Muscle of leg (tissue), 11 donors: ENCODE results near the gene ECD. TPM values are rescaled to one million over a fixed set of nuclear protein-coding genes. Genes with fewer than 3 reads are reported as not detected.
"Not testable (repeated sequence)": the region's sequence is repeated elsewhere in the genome, so short reads cannot be mapped to it uniquely, and the experiment has no call there.

Experiments
- DNase-seq: peaks from one replicate; pipeline ENCODE4 v3.0.0; 2013
- H3K27ac ChIP-seq: one replicate; pipeline ENCODE4 v1.5.1; 2013; ENCODE audit warnings: mild to moderate bottlenecking, low read length, control low read depth
- H3K27me3 ChIP-seq: one replicate; pipeline ENCODE4 v1.6.1; 2013; ENCODE audit warnings: low read length; ENCODE audit not compliant: control insufficient read depth, insufficient read depth
- H3K36me3 ChIP-seq: one replicate; pipeline ENCODE4 v1.6.1; 2013; ENCODE audit warnings: low read length; ENCODE audit not compliant: control insufficient read depth, insufficient read depth
- H3K4me1 ChIP-seq: one replicate; pipeline ENCODE4 v1.6.1; 2013; ENCODE audit warnings: low read length; ENCODE audit not compliant: control insufficient read depth, insufficient read depth
- H3K4me3 ChIP-seq: one replicate; pipeline ENCODE4 v1.5.1; 2013; ENCODE audit warnings: low read length, control low read depth
- H3K9me3 ChIP-seq: replicated peaks from 2 replicates; pipeline ENCODE4 v1.6.1; 2013; ENCODE audit warnings: low read depth, low read length; ENCODE audit not compliant: control insufficient read depth
- WGBS: methylation state at CpG from one replicate; pipeline ENCODE4 v1.1.5; 2013; ENCODE audit warnings: missing lambda C conversion rate; ENCODE audit not compliant: insufficient coverage; 5-methylcytosine and 5-hydroxymethylcytosine counted together
- polyA plus RNA-seq, 8 donors: library from polyadenylated mRNA; unstranded; fragments of 120-200 nt; gene quantifications; one replicate each; pipeline versions ENCODE4 v1.2.1 to v1.2.3, GENCODE V29; 2013; ENCODE audit warnings: inconsistent platforms in 1 of 8, low replicate concordance in 1 of 8; ENCODE audit not compliant: insufficient read length in 8 of 8, insufficient read depth in 1 of 8
- total RNA-seq: library from RNA; stranded (reverse); fragments of 120-200 nt; gene quantifications from one replicate; pipeline ENCODE4 v1.2.4, GENCODE V29; 2013

Gene ECD
- total and polyA plus RNA-seq, 9 donors, result 20.3 to 24.2 (median 21.4) TPM

GRCh38 chr10:73163096-73163495 is 4.7 kb downstream of the ECD start:
- Histone ChIP-seq H3K27ac (no peak overlapping the region), H3K36me3 (peaks cover 21% of the 10 kb centered on the region), H3K27me3 (no peaks in the 10 kb centered on the region), H3K4me1 (no peaks in the 10 kb centered on the region), H3K4me3 (no peak overlapping the region), H3K9me3 (no peaks in the 10 kb centered on the region)
- WGBS, result 93% methylated on average over 2 of the region's 2 CpGs
- DNase-seq, result no peak

DNA sequence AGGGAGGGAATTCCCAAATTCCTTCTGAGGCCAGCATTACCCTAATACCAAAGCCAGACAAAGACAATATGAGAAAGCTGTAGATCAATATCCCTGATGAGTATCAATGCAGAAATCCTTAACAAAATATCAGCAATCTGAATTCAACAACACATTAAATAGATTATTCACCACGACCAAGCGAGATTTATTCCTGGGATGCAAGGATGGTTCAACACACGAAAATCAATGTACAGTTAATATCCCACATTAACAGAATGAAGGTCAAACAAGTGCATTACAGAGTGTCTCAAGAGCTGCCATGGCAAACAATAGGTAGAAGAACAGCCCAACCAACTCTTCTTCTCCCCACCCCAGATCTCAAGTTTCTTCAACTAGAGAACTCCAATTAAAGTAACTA is 6.1 kb downstream of the ECD start:
- H3K4me3 ChIP-seq, result no peak overlapping the region
- DNase-seq, result no peak
- WGBS, result 90% methylated on average over 2 of the region's 3 CpGs
- H3K9me3 ChIP-seq, result no peaks in the 10 kb centered on the region
- H3K4me1 ChIP-seq, result no peaks in the 10 kb centered on the region
- no peak overlapping the region for H3K27ac ChIP-seq
- peaks cover 24% of the 10 kb centered on the region for H3K36me3 ChIP-seq
- no peaks in the 10 kb centered on the region for H3K27me3 ChIP-seq

- H3K4me1 ChIP-seq, result no peaks in the 10 kb centered on the region
- peaks cover 29% of the 10 kb centered on the region for H3K36me3 ChIP-seq
- H3K27ac ChIP-seq, result no peak overlapping the region
- no peak for DNase-seq
- H3K4me3 ChIP-seq, result no peak overlapping the region
- no peaks in the 10 kb centered on the region for H3K9me3 ChIP-seq
- H3K27me3 ChIP-seq, result no peaks in the 10 kb centered on the region
- no CpG with 5 or more reads among the region's 1 CpG for WGBS
Observed at GRCh38 chr10:73161079-73161478, 6.7 kb downstream of the ECD start.

GRCh38 chr10:73159038-73159648 is 8.7 kb downstream of the ECD start:
- Histone ChIP-seq H3K27ac (no peak overlapping the region), H3K4me3 (no peak overlapping the region), H3K9me3 (no peaks in the 10 kb centered on the region), H3K36me3 (peaks cover 35% of the 10 kb centered on the region), H3K4me1 (no peaks in the 10 kb centered on the region), H3K27me3 (no peaks in the 10 kb centered on the region)
- DNase-seq, result peak; percentile 67
- 0% methylated on average over 1 of the region's 5 CpGs for WGBS

DNA sequence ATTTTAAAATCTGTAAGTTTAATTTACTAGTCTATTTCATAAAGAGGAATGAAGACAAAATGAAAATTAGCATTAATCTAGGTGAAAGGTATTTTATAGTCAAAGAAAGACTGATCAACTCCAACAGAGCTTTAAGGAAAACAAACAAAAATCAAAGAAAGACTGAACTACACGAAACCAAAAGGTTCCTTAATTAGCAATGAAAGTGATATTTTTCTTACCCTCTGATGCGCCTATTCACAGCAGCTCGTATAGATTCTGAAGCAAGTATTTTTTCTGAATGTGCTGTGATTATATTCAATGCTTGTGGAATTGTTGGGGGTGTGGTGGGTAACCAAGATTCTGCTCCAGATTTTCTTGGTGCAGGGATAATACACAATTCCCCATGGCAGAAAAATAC is 11.8 kb downstream of the ECD start:
- H3K9me3 ChIP-seq, result no peaks in the 10 kb centered on the region
- no peak overlapping the region for H3K27ac ChIP-seq
- peaks cover 31% of the 10 kb centered on the region for H3K36me3 ChIP-seq
- WGBS, result no CpG with 5 or more reads among the region's 3 CpGs
- no peak for DNase-seq
- no peaks in the 10 kb centered on the region for H3K4me1 ChIP-seq
- H3K4me3 ChIP-seq, result no peak overlapping the region
- no peaks in the 10 kb centered on the region for H3K27me3 ChIP-seq

GRCh38 chr10:73152009-73152408 is 15.8 kb downstream of the ECD start:
- Histone ChIP-seq H3K4me3 (no peak overlapping the region), H3K9me3 (no peaks in the 10 kb centered on the region), H3K4me1 (no peaks in the 10 kb centered on the region), H3K36me3 (peaks cover 30% of the 10 kb centered on the region), H3K27ac (no peak overlapping the region), H3K27me3 (no peaks in the 10 kb centered on the region)
- DNase-seq, result no peak
- WGBS, result 80% methylated on average over 1 of the region's 3 CpGs

DNA sequence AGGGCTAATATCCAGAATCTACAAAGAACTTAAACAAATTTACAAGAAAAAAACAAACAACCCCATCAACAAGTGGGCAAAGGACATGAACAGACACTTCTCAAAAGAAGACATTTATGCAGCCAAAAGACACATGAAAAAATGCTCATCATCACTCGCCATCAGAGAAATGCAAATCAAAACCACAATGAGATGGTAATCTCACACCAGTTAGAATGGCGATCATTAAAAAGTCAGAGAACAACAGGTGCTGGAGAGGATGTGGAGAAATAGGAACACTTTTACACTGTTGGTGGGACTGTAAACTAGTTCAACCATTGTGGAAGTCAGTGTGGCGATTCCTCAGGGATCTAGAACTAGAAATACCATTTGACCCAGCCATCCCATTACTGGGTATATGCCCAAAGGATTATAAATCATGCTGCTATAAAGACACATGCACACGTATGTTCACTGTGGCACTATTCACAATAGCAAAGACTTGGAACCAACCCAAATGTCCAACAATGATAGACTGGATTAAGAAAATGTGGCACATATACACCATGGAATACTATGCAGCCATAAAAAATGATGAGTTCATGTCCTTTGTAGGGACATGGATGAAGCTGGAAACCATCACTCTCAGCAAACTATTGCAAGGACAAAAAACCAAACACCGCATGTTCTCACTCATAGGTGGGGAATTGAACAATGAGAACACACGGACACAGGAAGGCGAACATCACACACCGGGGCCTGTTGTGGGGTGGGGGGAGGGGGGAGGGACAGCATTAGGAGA is 17.0 kb downstream of the ECD start:
- H3K4me3 ChIP-seq, H3K27me3 ChIP-seq, H3K4me1 ChIP-seq, H3K27ac ChIP-seq, DNase-seq, H3K9me3 ChIP-seq: not testable (repeated sequence)
- peaks cover 36% of the 10 kb centered on the region for H3K36me3 ChIP-seq
- WGBS, result no CpG with 5 or more reads among the region's 8 CpGs

GRCh38 chr10:73141603-73142002 is 26.2 kb downstream of the ECD start:
- Histone ChIP-seq H3K9me3 (no peaks in the 10 kb centered on the region), H3K27ac (no peak overlapping the region), H3K27me3 (no peaks in the 10 kb centered on the region), H3K36me3 (peaks cover 60% of the 10 kb centered on the region), H3K4me3 (no peak overlapping the region), H3K4me1 (no peaks in the 10 kb centered on the region)
- no peak for DNase-seq
- WGBS, result 80% methylated on average over 1 of the region's 3 CpGs

DNA sequence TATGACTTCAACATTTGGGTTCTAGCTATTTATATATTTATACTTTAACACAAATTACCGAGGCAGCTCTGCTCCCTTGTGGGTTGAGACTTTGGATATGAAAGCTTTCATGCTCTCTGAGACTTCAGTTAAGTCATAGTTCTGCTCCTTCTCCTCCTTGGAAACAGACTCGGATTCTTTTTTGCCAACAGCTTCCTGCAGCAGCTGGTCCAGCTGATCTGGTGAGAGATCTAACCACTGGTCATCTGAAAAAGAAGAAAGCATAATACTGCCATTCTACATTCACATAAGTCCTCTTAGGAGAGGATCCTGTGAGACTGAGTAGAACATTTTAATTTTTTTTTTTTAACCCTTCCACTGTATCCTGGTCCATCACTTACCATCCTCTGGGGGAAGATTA is 28.6 kb downstream of the ECD start:
- no peak for DNase-seq
- no peaks in the 10 kb centered on the region for H3K4me1 ChIP-seq
- H3K4me3 ChIP-seq, result no peak overlapping the region
- H3K9me3 ChIP-seq, result no peaks in the 10 kb centered on the region
- H3K27me3 ChIP-seq, result no peaks in the 10 kb centered on the region
- peaks cover 56% of the 10 kb centered on the region for H3K36me3 ChIP-seq
- WGBS, result 60% methylated on average over 1 of the region's 2 CpGs
- no peak overlapping the region for H3K27ac ChIP-seq

DNA sequence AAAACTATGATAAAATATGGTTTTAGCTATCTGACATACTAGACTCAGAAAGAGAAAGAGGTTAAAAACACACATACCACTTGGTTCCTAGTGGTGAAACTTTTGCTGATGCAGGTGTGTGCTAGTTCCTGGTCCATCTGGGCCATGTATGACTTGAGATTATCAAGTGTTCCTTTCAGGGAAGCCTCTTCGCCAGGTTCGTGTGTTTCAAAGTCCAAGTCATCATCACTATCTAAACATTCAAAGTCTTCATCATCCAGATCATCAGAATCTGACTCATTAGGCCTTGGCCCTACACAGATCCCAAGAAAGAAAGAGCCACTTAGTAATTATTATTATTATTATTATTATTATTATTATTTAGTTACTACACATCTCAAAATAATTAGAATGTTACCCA is 31.2 kb downstream of the ECD start:
- WGBS, result no CpG with 5 or more reads among the region's 2 CpGs
- DNase-seq, result no peak
- no peaks in the 10 kb centered on the region for H3K27me3 ChIP-seq
- no peaks in the 10 kb centered on the region for H3K9me3 ChIP-seq
- no peak overlapping the region for H3K27ac ChIP-seq
- H3K4me1 ChIP-seq, result no peaks in the 10 kb centered on the region
- H3K36me3 ChIP-seq, result peaks cover 49% of the 10 kb centered on the region
- no peak overlapping the region for H3K4me3 ChIP-seq
